Sigmoid colon (tissue), 3 donors: Measurements from ENCODE around the gene ELMO2.

Source experiments
- POLR2A ChIP-seq, 2 donors: fragments of 450-650 bp; IDR thresholded peaks; one replicate each; pipeline ENCODE4 v1.6.1; 2016; ENCODE audit warnings: antibody characterized with exemption in 2 of 2, mild to moderate bottlenecking in 2 of 2, moderate library complexity in 2 of 2
- TF ChIP-seq, protein P1 (sequence below), 4 experiments: fragments of 450-650 bp in 3 of 4; fragments of 200-600 bp in 1 of 4; IDR thresholded peaks; one replicate each; pipeline ENCODE4 v1.5.1; 2016 to 2019; ENCODE audit warnings: antibody characterized with exemption in 4 of 4, mild to moderate bottlenecking in 3 of 4, moderate library complexity in 2 of 4

DNA sequence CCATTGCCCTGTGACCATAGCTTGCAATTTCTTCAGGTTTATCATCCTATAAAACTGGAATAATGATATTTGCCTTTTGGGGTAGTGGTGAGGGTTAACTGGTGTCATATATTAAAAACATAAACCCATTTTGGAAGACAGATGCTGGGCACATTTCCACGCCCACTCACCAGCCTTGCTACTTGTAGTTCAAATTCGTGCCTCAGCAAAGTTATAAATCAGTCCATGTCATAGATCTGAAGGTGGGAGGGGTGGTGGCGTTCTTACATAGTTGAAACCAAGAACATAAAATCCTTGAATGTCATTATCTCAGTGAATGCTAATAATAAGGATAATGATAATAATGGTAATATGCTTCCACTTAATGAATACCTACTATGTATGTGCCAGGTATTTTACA lies 9.4 kb upstream of the ELMO2 start:
- TF ChIP-seq, protein P1, sequence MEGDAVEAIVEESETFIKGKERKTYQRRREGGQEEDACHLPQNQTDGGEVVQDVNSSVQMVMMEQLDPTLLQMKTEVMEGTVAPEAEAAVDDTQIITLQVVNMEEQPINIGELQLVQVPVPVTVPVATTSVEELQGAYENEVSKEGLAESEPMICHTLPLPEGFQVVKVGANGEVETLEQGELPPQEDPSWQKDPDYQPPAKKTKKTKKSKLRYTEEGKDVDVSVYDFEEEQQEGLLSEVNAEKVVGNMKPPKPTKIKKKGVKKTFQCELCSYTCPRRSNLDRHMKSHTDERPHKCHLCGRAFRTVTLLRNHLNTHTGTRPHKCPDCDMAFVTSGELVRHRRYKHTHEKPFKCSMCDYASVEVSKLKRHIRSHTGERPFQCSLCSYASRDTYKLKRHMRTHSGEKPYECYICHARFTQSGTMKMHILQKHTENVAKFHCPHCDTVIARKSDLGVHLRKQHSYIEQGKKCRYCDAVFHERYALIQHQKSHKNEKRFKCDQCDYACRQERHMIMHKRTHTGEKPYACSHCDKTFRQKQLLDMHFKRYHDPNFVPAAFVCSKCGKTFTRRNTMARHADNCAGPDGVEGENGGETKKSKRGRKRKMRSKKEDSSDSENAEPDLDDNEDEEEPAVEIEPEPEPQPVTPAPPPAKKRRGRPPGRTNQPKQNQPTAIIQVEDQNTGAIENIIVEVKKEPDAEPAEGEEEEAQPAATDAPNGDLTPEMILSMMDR (IDR thresholded peaks at IDR 0.05): no peak
- no peak for TF ChIP-seq POLR2A (IDR thresholded peaks at IDR 0.05)
